K562 (cell line): ENCODE measurements around the gene PRICKLE3. TPM values are rescaled to one million over a fixed set of nuclear protein-coding genes. Genes with fewer than 3 reads are reported as not detected.

Experiments used
- ATAC-seq: fragments of 200-7000 bp; cut with Tn5 transposase; 3 replicates; pipeline ENCODE4 v1.9.1; 2020; ENCODE audit warnings: moderate library complexity
- BruUV-seq: library from RNA; stranded (reverse); fragments of 400-500 nt; replicated peaks from 2 replicates; lab custom pipeline; 2021; lab: Mats Ljungman, UMichigan
- CTCF ChIA-PET: fragments of 300-600 bp; formaldehyde crosslinking; extraction: SDS; loops from one replicate; lab custom pipeline; 2021; ENCODE audit warnings: low intra/inter-chr PET ratio; lab: Yijun Ruan, JAX
- POLR2A ChIA-PET: fragments of 300-600, 350-650 bp; sonication (Branson Sonifier 250); formaldehyde crosslinking; extraction: SDS; loops from one replicate; lab custom pipeline; 2021; ENCODE audit warnings: antibody characterized with exemption, inconsistent platforms; lab: Yijun Ruan, JAX
- DNase-seq, 4 experiments: peaks; one replicate each; pipeline versions ENCODE4 v3.0.0 to v3.0.0-alpha.2; 2011 to 2018; ENCODE audit warnings: low spot score in 3 of 4, mixed read lengths in 3 of 4; ENCODE audit errors: extremely low read depth in 1 of 4
- FAIRE-seq: peaks from 2 replicates; lab custom pipeline; 2011; peaks lifted over from hg19 to GRCh38; lab: Jason Lieb, UNC
- H2AFZ ChIP-seq: 2 replicates; pipeline ENCODE4 v1.6.0; 2011; ENCODE audit warnings: low read depth, low read length, control low read depth, inconsistent platforms
- H3K27ac ChIP-seq: fragments of 200-600 bp; 3 replicates; pipeline ENCODE4 v1.8.0; 2011; ENCODE audit warnings: low read depth, mild to moderate bottlenecking, control low read depth, inconsistent platforms, low read length, moderate library complexity, mixed read lengths; ENCODE audit errors: extremely low read depth
- H3K27me3 ChIP-seq, 2 experiments: fragments of 300-600 bp in 1 of 2; 2 replicates in 1 of 2; 3 replicates in 1 of 2; pipeline versions ENCODE4 v1.6.0 to v1.8.0; 2011; ENCODE audit warnings: inconsistent platforms in 2 of 2, low read length in 2 of 2, mild to moderate bottlenecking in 1 of 2, mixed read lengths in 1 of 2, moderate library complexity in 1 of 2; ENCODE audit not compliant: control insufficient read depth in 2 of 2, insufficient read depth in 2 of 2
- H3K36me3 ChIP-seq: fragments of 300-600 bp; 3 replicates; pipeline ENCODE4 v1.8.0; 2011; ENCODE audit warnings: mild to moderate bottlenecking, low read length, inconsistent platforms; ENCODE audit not compliant: control insufficient read depth, insufficient read depth
- H3K4me1 ChIP-seq, 2 experiments: fragments of 200-600 bp in 1 of 2; replicated peaks in 1 of 2; 2 replicates in 1 of 2; 3 replicates in 1 of 2; pipeline versions ENCODE4 v1.5.1 to v1.8.0; 2011; ENCODE audit warnings: inconsistent platforms in 2 of 2, low read length in 2 of 2, mild to moderate bottlenecking in 1 of 2, mixed read lengths in 1 of 2, moderate library complexity in 1 of 2; ENCODE audit not compliant: control insufficient read depth in 2 of 2, insufficient read depth in 2 of 2
- H3K4me2 ChIP-seq: 2 replicates; pipeline ENCODE4 v1.6.1; 2011; ENCODE audit warnings: low read length, control low read depth, inconsistent platforms, mixed read lengths; ENCODE audit not compliant: insufficient read depth
- H3K4me3 ChIP-seq: fragments of 200-600 bp; sonication (generic), shearing (Covaris generic); 2 replicates; pipeline ENCODE4 v1.5.1; 2016; ENCODE audit warnings: control low read depth, inconsistent platforms
- H3K79me2 ChIP-seq: fragments of 200-600 bp; 3 replicates; pipeline ENCODE4 v1.8.0; 2011; ENCODE audit warnings: low read length, inconsistent platforms; ENCODE audit not compliant: control insufficient read depth, insufficient read depth
- H3K9ac ChIP-seq, 2 experiments: 2 replicates each; pipeline versions ENCODE4 v1.6.0 to v1.6.1; 2011; ENCODE audit warnings: low read depth in 2 of 2, low read length in 2 of 2, control low read depth in 1 of 2, inconsistent platforms in 1 of 2, mild to moderate bottlenecking in 1 of 2, mixed read lengths in 1 of 2; ENCODE audit not compliant: insufficient read depth in 1 of 2
- H3K9me1 ChIP-seq: one replicate; pipeline ENCODE4 v1.6.0; 2011; ENCODE audit warnings: inconsistent platforms, mild to moderate bottlenecking, low read length, moderate library complexity; ENCODE audit not compliant: control insufficient read depth, insufficient read depth
- H3K9me3 ChIP-seq: replicated peaks from 2 replicates; pipeline ENCODE4 v1.5.1; 2011; ENCODE audit warnings: low read depth, low read length, inconsistent platforms; ENCODE audit not compliant: control insufficient read depth, insufficient read depth
- H4K20me1 ChIP-seq: replicated peaks from 2 replicates; pipeline ENCODE4 v1.6.1; 2011; ENCODE audit warnings: low read length, inconsistent platforms, mixed read lengths; ENCODE audit not compliant: control insufficient read depth, insufficient read depth
- ARNT ChIP-seq, 2 experiments: fragments of 450-650 bp; IDR thresholded peaks; 2 replicates each; pipeline ENCODE4 v1.6.1; 2016; ENCODE audit warnings: mild to moderate bottlenecking in 1 of 2
- DACH1 ChIP-seq: fragments of 450-650 bp; IDR thresholded peaks from 2 replicates; pipeline ENCODE4 v1.6.1; 2018; ENCODE audit not compliant: partially characterized antibody
- FOXA3 ChIP-seq, 2 experiments: fragments of 450-650 bp in 1 of 2; sonication (generic) in 1 of 2; formaldehyde crosslinking; IDR thresholded peaks in 1 of 2; conservative IDR thresholded peaks in 1 of 2; 2 replicates each; pipeline versions ENCODE4 v1.4.0 to v1.8.0; 2020 to 2022; ENCODE audit warnings: mild to moderate bottlenecking in 2 of 2, missing genetic modification reagents in 1 of 2
- FOXM1 ChIP-seq, 2 experiments: fragments of 450-650 bp in 1 of 2; sonication (generic) in 1 of 2; formaldehyde crosslinking in 1 of 2; IDR thresholded peaks; 2 replicates each; pipeline versions ENCODE4 v1.6.1 to v1.9.0; 2017 to 2022; ENCODE audit warnings: low read depth in 2 of 2, mild to moderate bottlenecking in 2 of 2, missing genetic modification reagents in 1 of 2, moderate library complexity in 1 of 2
- GABPA ChIP-seq: fragments of 200-800 bp; sonication (Bioruptor generic); conservative IDR thresholded peaks from 2 replicates; pipeline ENCODE4 v1.6.1; 2016; ENCODE audit warnings: low read depth, missing genetic modification characterization, missing compliant biosample characterization
- KAT2B ChIP-seq: IDR thresholded peaks from one replicate; pipeline ENCODE4 v1.6.1; 2012; ENCODE audit warnings: low read depth, mild to moderate bottlenecking, control low read depth, inconsistent platforms, low read length, moderate library complexity
- KHSRP ChIP-seq: fragments of 450-650 bp; IDR thresholded peaks from 2 replicates; pipeline ENCODE4 v1.6.1; 2017
- MTA3 ChIP-seq: fragments of 450-650 bp; formaldehyde crosslinking; IDR thresholded peaks from 2 replicates; pipeline ENCODE4 v1.6.1; 2017; ENCODE audit warnings: mild to moderate bottlenecking, borderline replicate concordance
- NBN ChIP-seq: fragments of 450-650 bp; IDR thresholded peaks from 2 replicates; pipeline ENCODE4 v1.6.1; 2016; ENCODE audit warnings: low read depth, mild to moderate bottlenecking
- NFRKB ChIP-seq: fragments of 450-650 bp; IDR thresholded peaks from 2 replicates; pipeline ENCODE4 v1.6.1; 2016; ENCODE audit warnings: low read depth
- POLR2A ChIP-seq: fragments of 450-650 bp; conservative IDR thresholded peaks from 2 replicates; pipeline ENCODE4 v1.6.1; 2016
- PRDM10 ChIP-seq: fragments of 450-650 bp; IDR thresholded peaks from 2 replicates; pipeline ENCODE4 v1.6.1; 2018; ENCODE audit not compliant: partially characterized antibody
- SP1 ChIP-seq: sonication (generic); formaldehyde crosslinking; IDR thresholded peaks from 2 replicates; pipeline ENCODE4 v1.8.1; 2022; ENCODE audit warnings: mild to moderate bottlenecking, missing genetic modification reagents
- SRF ChIP-seq, 2 experiments: fragments of 250-450, 450-650 bp in 1 of 2; sonication (Bioruptor Pico) in 1 of 2; sonication (generic) in 1 of 2; formaldehyde crosslinking; IDR thresholded peaks; 2 replicates each; pipeline versions ENCODE4 v1.5.0 to v1.5.1; 2020 to 2022; ENCODE audit warnings: mild to moderate bottlenecking in 1 of 2, missing genetic modification reagents in 1 of 2
- SRSF3 ChIP-seq: fragments of 200-400 bp; formaldehyde crosslinking; IDR thresholded peaks from 2 replicates; pipeline ENCODE4 v1.6.1; 2016; ENCODE audit warnings: mild to moderate bottlenecking, low read length, moderate library complexity; ENCODE audit not compliant: insufficient read depth
- TAF9B ChIP-seq: fragments of 450-650 bp; IDR thresholded peaks from 2 replicates; pipeline ENCODE4 v1.6.1; 2018; ENCODE audit warnings: mild to moderate bottlenecking; ENCODE audit not compliant: partially characterized antibody
- ZNF655 ChIP-seq: fragments of 250-450 bp; sonication (Bioruptor Pico); IDR thresholded peaks from 2 replicates; pipeline ENCODE4 v1.5.0; 2021
- ZNF830 ChIP-seq: fragments of 250-450 bp; sonication (Bioruptor Pico); IDR thresholded peaks from 2 replicates; pipeline ENCODE4 v1.5.0; 2021; ENCODE audit warnings: mild to moderate bottlenecking
- WGBS: fragments of 100-300 bp; shearing (Covaris generic); methylation state at CpG from one replicate; pipeline ENCODE4 v1.1.6; 2016; ENCODE audit warnings: low coverage, mixed read lengths; ENCODE audit not compliant: insufficient coverage; ENCODE audit errors: missing lambda C conversion rate; 5-methylcytosine and 5-hydroxymethylcytosine counted together
- in situ Hi-C: fragments of 300-500 bp; cut with MboI; formaldehyde crosslinking; loops from 4 replicates; pipeline ENCODE4 v1.15.0; 2018; ENCODE audit warnings: inconsistent platforms, mixed read lengths
- intact Hi-C: fragments of 100-400 bp; cut with micrococcal nuclease; formaldehyde crosslinking; loops from 2 replicates; pipeline ENCODE4 v1.14.2; 2022
- polyA plus RNA-seq, 8 experiments: library from polyadenylated mRNA; depleted of rRNA in 4 of 8; stranded (reverse) in 5 of 8; unstranded in 3 of 8; fragments of >200 nt; fragmentation: Nextera tagmentation in 2 of 8; fragmentation: Illumina TruSeq in 1 of 8; extraction: Ambion mirVana in 2 of 8; extraction: Trizol in 1 of 8; gene quantifications; 2 replicates each; pipeline versions ENCODE4 v1.2.1 to v1.2.3, GENCODE V29; 2011 to 2014; ENCODE audit warnings: inconsistent platforms in 1 of 8, missing spikeins in 1 of 8
- total RNA-seq, 7 experiments: library from RNA; depleted of rRNA in 6 of 7; stranded (reverse); fragments of >200 nt in 6 of 7; fragmentation: Illumina TruSeq in 2 of 7; extraction: Trizol in 2 of 7; gene quantifications; 2 replicates each; pipeline versions ENCODE4 v1.2.1 to v1.2.3, GENCODE V29; 2011 to 2021; ENCODE audit warnings: low replicate concordance in 1 of 7

The PRICKLE3 gene
- total and polyA plus RNA-seq, 9 of the 15 experiments (the other 6 are each of a cell fraction or from before 2014, with no cell fraction given), result 1.1 to 44.3 (median 14.0) TPM

- H3K4me3 ChIP-seq, result peak overlapping the region; percentile 44
- H3K9ac ChIP-seq, result peak overlapping the region; percentile 78 to 88; a peak in 3 of 4 replicates
- peak overlapping the region; percentile 86 for H2AFZ ChIP-seq
- 1% methylated on average over 17 of the region's 18 CpGs for WGBS
- FAIRE-seq (peak; percentile 88), ATAC-seq (peak; percentile 72), DNase-seq (peak; percentile 62 to 92 (median 71))
- intact Hi-C loops (no loop called here), in situ Hi-C loops (no loop called here)
- H3K9me3 ChIP-seq, result no peaks in the 10 kb centered on the region; the same call in 1 of the 2 replicates
- peak overlapping the region; percentile 91 for H3K27ac ChIP-seq
- TSS peak; percentile 84 for BruUV-seq
- no peaks in the 10 kb centered on the region for H4K20me1 ChIP-seq
- H3K9me1 ChIP-seq, result no peaks in the 10 kb centered on the region
- no peaks in the 10 kb centered on the region for H3K36me3 ChIP-seq
- H3K4me2 ChIP-seq, result peak overlapping the region; percentile 89
- peaks cover 14% of the 10 kb centered on the region for H3K79me2 ChIP-seq
- POLR2A ChIA-PET, result interaction anchor here (0.6 to 1.5 kb wide), 6 partner anchors 11 to 214 kb away, joined by 3 to 5 read pairs (median 4); partner anchors contain the start of gene PLP2
- peaks cover 0 to 21% of the 10 kb centered on the region in 2 experiments; a peak in 4 of 5 replicates for H3K4me1 ChIP-seq
- CTCF ChIA-PET, result no interaction called here
- H3K27me3 ChIP-seq, result no peaks in the 10 kb centered on the region
- TF ChIP-seq GABPA, result no peak
- TF ChIP-seq POLR2A, result 0 out of 2 replicates have a peak, but pooled peaks have one; percentile 39
- TF ChIP-seq SP1, result 0 out of 2 replicates have a peak, but pooled peaks have one; percentile 7
- TF ChIP-seq KHSRP, result no peak
- TF ChIP-seq ZNF655 (CRISPR knock-in tag), result no peak
- TF ChIP-seq MTA3, result no peak
- no peak; the same call in 1 of the 2 replicates for TF ChIP-seq NBN
- no peak for TF ChIP-seq SRSF3
- TF ChIP-seq KAT2B, result no peak
- TF ChIP-seq ZNF830 (CRISPR knock-in tag), result no peak
- TF ChIP-seq TAF9B, result peak; percentile 50
- TF ChIP-seq ARNT (IDR thresholded peaks at IDR 0.05), result 0 out of 4 replicates have a peak, but pooled peaks of 1 of the 2 experiments have one; percentile 21
- peak; percentile 39; the same call in 1 of the 2 replicates for TF ChIP-seq FOXM1 (IDR thresholded peaks at IDR 0.05; ENCODE audit: low read depth)
- TF ChIP-seq FOXM1 (CRISPR knock-in tag; IDR thresholded peaks at IDR 0.05; ENCODE audit: low read depth), result no peak
- peak; percentile 94 for TF ChIP-seq PRDM10
- TF ChIP-seq SRF (CRISPR knock-in tag; IDR thresholded peaks at IDR 0.05), result peak in 1 of 2 experiments; percentile 76; a peak in 2 of 4 replicates
- no peak for TF ChIP-seq FOXA3 (CRISPR knock-in tag; conservative IDR thresholded peaks at IDR 0.05 in 1 of 2, IDR thresholded peaks at IDR 0.05 in 1 of 2)
- peak; percentile 26; the same call in 1 of the 2 replicates for TF ChIP-seq NFRKB
- TF ChIP-seq DACH1, result peak; percentile 64
These were observed 30.8 kb downstream of the PRICKLE3 start for GRCh38 chrX:49155243-49155899.
